Femur (tissue), 1 donor: Measurements from ENCODE around the gene DLGAP4.
"Not testable (repeated sequence)": the region's sequence is repeated elsewhere in the genome, so short reads cannot be mapped to it uniquely, and the experiment has no call there.

Source experiments
- DNase-seq: peaks from one replicate; pipeline ENCODE4 v3.0.0-alpha.2; 2017

DLGAP4 gene

GRCh38 chr20:36460648-36461599, 154.8 kb downstream of the DLGAP4 start:
- DNase-seq, result peak; percentile 96

- DNase-seq, result peak; percentile 80
Measured at GRCh38 chr20:36461600-36462439, 155.7 kb downstream of the DLGAP4 start.

GRCh38 chr20:36462440-36463211, 156.5 kb downstream of the DLGAP4 start:
- DNase-seq, result peak; percentile 79

- DNase-seq, result no peak
Measured at GRCh38 chr20:36463212-36464061, 157.3 kb downstream of the DLGAP4 start.

- peak; percentile 39 for DNase-seq
Measured at GRCh38 chr20:36465109-36466080, 159.3 kb downstream of the DLGAP4 start.

GRCh38 chr20:36466089-36466488, 159.9 kb downstream of the DLGAP4 start:
- no peak for DNase-seq

GRCh38 chr20:36467076-36467999, 161.2 kb downstream of the DLGAP4 start:
- peak; percentile 64 for DNase-seq

GRCh38 chr20:36468149-36469000, 162.2 kb downstream of the DLGAP4 start:
- DNase-seq, result peak; percentile 68

GRCh38 chr20:36469973-36470372, 163.8 kb downstream of the DLGAP4 start:
- DNase-seq, result no peak

- DNase-seq, result no peak
Measured at GRCh38 chr20:36471885-36472636, 165.9 kb downstream of the DLGAP4 start.

- no peak for DNase-seq
Measured at GRCh38 chr20:36472637-36473090, 166.5 kb downstream of the DLGAP4 start.

- no peak for DNase-seq
Measured at GRCh38 chr20:36473164-36473563, 167.0 kb downstream of the DLGAP4 start.

GRCh38 chr20:36474563-36474962, 168.4 kb downstream of the DLGAP4 start:
- no peak for DNase-seq

- not testable (repeated sequence) for DNase-seq
Measured at GRCh38 chr20:36475054-36475453, 168.9 kb downstream of the DLGAP4 start.

- DNase-seq, result no peak
Measured at GRCh38 chr20:36477475-36477874, 171.3 kb downstream of the DLGAP4 start.

GRCh38 chr20:36478137-36478905, 172.2 kb downstream of the DLGAP4 start:
- no peak for DNase-seq

GRCh38 chr20:36479938-36480337, 173.8 kb downstream of the DLGAP4 start:
- no peak for DNase-seq
